Neutrophil (primary cell): Measurements from ENCODE around the gene KHSRP.

Experiments used
- H3K27ac ChIP-seq: fragments of 200-600 bp; sonication (generic); 2 replicates; pipeline ENCODE4 v1.5.1; 2016; ENCODE audit warnings: mild to moderate bottlenecking, moderate library complexity
- H3K27me3 ChIP-seq: fragments of 200-600 bp; sonication (generic); 2 replicates; pipeline ENCODE4 v1.6.0; 2016; ENCODE audit warnings: mild to moderate bottlenecking
- H3K36me3 ChIP-seq: fragments of 200-600 bp; sonication (generic); 2 replicates; pipeline ENCODE4 v1.5.1; 2017
- H3K4me1 ChIP-seq, 2 experiments: fragments of 200-600 bp in 1 of 2; sonication (generic) in 1 of 2; 1 replicate in 1 of 2; 2 replicates in 1 of 2; pipeline versions ENCODE4 v1.5.1 to v1.6.1; 2013 to 2016; ENCODE audit warnings: low read depth in 1 of 2, low read length in 1 of 2, mild to moderate bottlenecking in 1 of 2, moderate library complexity in 1 of 2; ENCODE audit not compliant: control insufficient read depth in 1 of 2, insufficient read depth in 1 of 2
- H3K4me3 ChIP-seq, 2 experiments: fragments of 200-600 bp in 1 of 2; sonication (generic) in 1 of 2; 1 replicate in 1 of 2; 2 replicates in 1 of 2; pipeline ENCODE4 v1.5.1; 2013 to 2016; ENCODE audit warnings: low read depth in 1 of 2, low read length in 1 of 2, mild to moderate bottlenecking in 1 of 2, moderate library complexity in 1 of 2
- H3K9me3 ChIP-seq: fragments of 200-600 bp; sonication (generic); 2 replicates; pipeline ENCODE4 v1.5.1; 2016
- CTCF ChIP-seq: fragments of 200-600 bp; sonication (generic); IDR thresholded peaks from 2 replicates; pipeline ENCODE4 v1.5.1; 2016; ENCODE audit warnings: antibody characterized with exemption

The KHSRP gene

GRCh38 chr19:6417713-6418561 is 6.7 kb downstream of the KHSRP start:
- H3K4me1 ChIP-seq: peaks cover 0 to under 1% of the 10 kb centered on the region in 2 experiments
- peaks cover 76% of the 10 kb centered on the region for H3K36me3 ChIP-seq
- H3K27ac ChIP-seq: no peak overlapping the region
- TF ChIP-seq CTCF: no peak
- H3K4me3 ChIP-seq: no peak overlapping the region
- H3K9me3 ChIP-seq: no peaks in the 10 kb centered on the region
- no peaks in the 10 kb centered on the region for H3K27me3 ChIP-seq

- H3K27ac ChIP-seq: no peak overlapping the region
- no peak overlapping the region for H3K4me3 ChIP-seq
- H3K27me3 ChIP-seq: no peaks in the 10 kb centered on the region
- no peak for TF ChIP-seq CTCF
- H3K4me1 ChIP-seq: no peaks in the 10 kb centered on the region
- H3K36me3 ChIP-seq: peaks cover 76% of the 10 kb centered on the region
- H3K9me3 ChIP-seq: no peaks in the 10 kb centered on the region
Measured at GRCh38 chr19:6416658-6417405, 7.8 kb downstream of the KHSRP start.

- H3K27me3 ChIP-seq: no peaks in the 10 kb centered on the region
- no peaks in the 10 kb centered on the region for H3K4me1 ChIP-seq
- peaks cover 70% of the 10 kb centered on the region for H3K36me3 ChIP-seq
- TF ChIP-seq CTCF: no peak
- no peaks in the 10 kb centered on the region for H3K9me3 ChIP-seq
- no peak overlapping the region for H3K27ac ChIP-seq
- H3K4me3 ChIP-seq: no peak overlapping the region
Measured at GRCh38 chr19:6415591-6416190, 8.9 kb downstream of the KHSRP start.

GRCh38 chr19:6414793-6415590 is 9.6 kb downstream of the KHSRP start:
- Histone ChIP-seq H3K4me3 (no peak overlapping the region), H3K4me1 (no peaks in the 10 kb centered on the region), H3K27me3 (no peaks in the 10 kb centered on the region), H3K27ac (no peak overlapping the region), H3K36me3 (peaks cover 63% of the 10 kb centered on the region), H3K9me3 (no peaks in the 10 kb centered on the region)
- TF ChIP-seq CTCF: no peak
